NCI-H226 (cell line): ENCODE results near the gene SNRPA.
A peak's percentile ranks its signal among the peaks of the same experiment; 100 is the strongest.
"Not testable (repeated sequence)": the region's sequence is repeated elsewhere in the genome, so short reads cannot be mapped to it uniquely, and the experiment has no call there.

Source experiments
- DNase-seq: peaks from one replicate; pipeline ENCODE4 v3.0.0-alpha.2; 2015

The SNRPA gene

DNA sequence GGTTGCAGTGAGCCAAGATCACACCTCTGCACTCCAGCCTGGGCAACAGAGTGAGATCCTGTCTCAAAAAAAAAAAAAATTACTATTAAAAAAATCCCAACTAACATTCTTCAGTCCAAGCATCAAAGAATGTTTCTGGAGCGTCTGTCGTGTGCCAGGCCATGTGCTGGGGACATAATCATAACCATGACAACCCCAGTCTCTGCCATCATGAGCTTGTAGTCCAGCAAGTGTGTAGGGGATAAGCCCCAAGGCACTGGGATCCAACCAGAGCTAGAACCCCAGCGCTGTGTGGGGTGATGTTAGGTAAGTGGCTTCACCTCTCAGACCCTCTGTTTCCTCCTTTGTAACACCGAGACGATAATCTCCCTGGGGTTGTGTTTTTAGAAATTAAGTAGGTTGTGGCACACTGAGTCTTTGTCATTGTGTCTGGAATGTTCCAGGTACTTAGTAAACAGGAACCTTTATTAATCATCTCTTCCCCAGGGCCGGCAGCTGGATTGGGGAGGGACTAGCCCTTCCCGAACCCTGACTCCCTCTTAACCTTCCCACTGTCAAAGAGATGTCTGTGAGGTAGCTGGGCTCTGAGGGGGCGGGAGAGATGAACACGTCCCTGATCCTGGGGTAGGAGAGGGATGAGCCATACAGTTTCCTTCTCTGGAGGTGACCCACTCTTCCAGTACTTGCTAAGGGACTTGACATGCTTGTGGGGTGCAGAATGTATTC lies 28.9 kb upstream of the SNRPA start:
- DNase-seq = no peak

DNA sequence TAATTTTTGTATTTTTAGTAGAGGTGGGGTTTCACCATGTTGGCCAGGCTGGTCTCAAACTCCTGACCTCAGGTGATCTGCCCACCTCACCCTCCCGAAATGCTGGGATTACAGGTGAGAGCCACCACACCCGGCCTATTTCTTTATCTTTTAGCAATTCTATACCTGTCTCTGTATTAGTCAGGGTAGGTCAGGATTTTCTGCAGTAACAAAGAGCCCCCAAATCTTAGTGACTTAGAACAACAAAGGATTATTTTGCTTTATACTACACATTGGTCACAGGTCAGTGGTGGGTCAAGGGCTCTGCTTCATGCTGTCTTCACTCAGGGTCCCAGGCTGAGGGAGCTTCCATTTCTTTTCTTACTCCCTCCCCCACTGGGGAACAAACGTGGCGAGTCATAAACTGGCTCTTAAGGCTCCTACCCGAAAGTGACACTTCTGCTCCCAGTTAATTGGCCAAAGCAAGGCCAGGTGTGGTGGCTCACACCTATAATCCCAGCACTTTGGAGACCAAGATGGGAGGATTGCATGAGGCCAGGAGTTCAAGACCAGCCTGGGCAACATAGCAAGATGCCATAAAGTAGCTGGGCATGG lies 27.2 kb upstream of the SNRPA start:
- no peak for DNase-seq

DNA sequence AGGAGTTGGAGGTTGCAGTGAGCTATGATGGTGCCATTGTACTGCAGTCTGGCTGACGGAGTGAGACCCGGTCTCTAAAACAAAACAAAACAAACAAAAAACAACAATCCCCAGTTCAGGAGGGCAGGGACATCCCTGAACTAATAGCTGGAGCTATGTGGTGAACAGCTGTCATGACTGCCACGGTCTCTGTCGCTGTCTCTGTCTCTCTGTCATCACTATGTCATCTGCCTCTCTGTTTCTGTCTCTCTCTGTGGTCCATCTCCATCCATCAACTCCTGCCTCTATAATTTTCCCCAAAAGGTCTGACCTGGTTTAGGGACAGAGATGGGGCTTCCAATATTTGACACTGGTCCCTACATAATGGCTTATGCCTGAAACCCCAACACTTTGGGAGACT lies 26.7 kb upstream of the SNRPA start:
- no peak for DNase-seq

DNA sequence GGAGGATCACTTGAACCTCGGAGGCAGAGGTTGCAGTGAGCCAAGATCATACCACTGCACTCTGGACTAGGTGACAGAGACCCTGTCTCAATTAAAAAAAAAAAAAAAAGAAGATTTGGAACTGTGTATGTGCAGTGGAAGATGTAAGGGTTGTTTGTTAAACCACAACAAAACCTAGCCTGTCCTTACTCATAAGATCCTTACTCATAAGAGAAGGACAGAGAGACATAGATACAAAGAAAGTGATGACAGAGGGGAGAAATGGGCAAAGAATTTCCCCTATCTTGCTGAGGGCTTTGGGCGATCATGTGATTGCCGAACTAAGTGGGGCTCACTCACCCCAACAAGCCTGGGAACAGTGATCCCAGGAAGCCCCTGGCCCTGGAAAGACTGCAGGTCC lies 26.1 kb upstream of the SNRPA start:
- no peak for DNase-seq

DNA sequence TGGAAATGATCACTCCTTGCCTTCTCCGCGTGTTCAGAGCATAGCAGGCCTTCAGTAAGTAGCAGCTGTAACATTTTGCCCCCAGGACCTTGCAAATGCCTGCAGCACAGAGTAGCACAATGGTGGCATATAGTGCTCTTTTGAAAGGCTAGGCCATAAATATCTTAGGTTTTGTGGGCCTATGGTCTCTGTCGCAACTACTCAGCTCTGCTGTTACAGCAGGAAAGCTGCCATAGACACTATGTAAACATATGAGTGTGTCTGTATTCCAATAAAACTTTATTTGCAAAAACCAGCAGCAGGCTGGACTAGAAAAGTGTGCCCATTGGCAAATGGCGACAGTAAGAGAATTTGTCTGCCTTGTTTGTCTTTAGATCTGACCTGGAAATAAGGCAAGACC lies 24.7 kb upstream of the SNRPA start:
- DNase-seq = no peak

DNA sequence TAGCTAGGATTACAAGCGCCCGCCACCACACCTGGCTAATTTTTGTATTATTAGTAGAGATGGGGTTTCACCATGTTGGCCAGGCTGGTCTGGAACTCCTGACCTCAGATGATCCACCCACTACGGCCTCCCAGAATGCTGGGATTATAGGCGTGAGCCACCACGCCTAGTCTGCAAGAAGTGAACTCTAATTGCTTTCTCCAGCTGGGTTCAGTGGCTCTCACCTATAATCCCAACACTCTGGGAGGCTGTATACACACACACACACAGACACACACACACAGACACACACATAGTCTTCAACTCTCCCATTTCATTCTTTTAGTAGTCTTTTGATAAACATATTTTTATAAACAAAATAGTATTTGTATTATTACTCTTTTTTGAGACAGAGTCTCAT lies 20.9 kb upstream of the SNRPA start:
- DNase-seq = not testable (repeated sequence)

DNA sequence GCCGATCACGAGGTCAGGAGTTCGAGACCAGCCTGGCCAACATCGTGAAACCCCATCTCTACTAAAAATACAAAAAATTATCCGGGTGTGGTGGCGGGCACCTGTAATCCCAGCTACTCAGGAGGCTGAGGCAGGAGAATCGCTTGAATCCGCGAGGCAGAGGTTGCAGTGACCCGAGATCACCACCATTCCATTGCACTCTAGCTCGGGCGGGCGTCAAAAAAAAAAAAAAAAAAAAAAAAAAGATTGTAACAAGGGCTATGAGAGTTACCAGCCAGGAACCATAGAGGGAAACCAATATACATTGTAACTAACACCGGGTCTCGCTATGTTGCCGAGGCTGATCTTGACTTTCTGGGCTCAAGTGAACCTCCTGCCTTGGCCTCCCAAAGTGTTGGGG lies 18.7 kb upstream of the SNRPA start:
- DNase-seq = not testable (repeated sequence)

DNA sequence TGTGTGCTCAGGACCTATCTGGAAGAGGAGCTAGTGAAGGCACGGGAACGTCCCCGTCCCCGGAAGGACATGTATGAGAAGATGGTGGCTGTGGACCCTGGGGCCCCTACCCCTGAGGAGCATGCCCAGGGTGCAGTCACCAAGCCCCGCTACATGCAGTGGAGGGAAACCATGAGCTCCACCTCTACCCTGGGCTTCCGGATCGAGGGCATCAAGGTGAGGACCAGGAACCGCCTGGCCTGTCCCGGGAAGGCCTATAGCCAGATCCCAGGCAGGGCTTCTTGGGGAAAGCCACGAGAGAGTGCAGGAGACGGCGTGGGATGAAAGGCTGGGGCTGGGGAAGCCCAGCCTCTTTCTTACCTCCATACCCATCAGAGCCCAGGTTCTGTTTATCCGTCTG lies 17.9 kb upstream of the SNRPA start:
- no peak for DNase-seq

DNA sequence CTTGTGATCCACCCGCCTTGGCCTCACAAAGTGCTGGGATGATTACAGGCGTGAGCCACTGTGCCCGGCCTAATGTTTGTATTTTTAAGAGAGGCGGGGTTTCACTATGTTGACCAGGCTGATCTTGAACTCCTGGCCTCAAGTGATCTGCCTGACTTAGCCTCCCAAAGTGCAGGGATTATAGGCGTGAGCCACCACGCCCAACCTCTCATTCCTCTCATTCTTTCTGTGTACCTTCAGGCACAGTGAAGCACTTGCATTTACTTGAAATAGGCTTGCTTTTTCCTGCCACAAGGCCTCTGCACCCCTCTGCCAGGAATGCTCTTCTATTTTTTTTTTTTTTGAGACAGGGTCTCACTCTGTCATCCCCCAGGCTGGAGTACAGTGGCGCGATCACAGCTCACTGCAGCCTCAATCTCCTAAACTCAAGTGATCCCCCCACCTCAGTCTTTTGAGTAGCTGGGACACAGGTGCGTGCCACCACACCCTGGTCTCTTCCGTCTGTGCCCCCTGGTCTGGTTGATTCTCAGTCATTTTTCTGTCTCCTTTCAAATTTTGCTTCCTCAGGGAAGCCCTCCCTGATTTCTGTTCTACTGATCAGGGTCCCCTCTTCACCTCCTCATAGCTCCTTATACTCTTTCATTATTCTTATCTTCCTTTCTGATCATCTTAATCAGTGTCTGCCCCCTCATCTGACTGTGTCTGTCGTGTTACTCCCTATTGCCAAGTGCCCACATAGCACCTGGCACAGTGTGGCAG lies 15.8 kb upstream of the SNRPA start:
- DNase-seq = no peak

DNA sequence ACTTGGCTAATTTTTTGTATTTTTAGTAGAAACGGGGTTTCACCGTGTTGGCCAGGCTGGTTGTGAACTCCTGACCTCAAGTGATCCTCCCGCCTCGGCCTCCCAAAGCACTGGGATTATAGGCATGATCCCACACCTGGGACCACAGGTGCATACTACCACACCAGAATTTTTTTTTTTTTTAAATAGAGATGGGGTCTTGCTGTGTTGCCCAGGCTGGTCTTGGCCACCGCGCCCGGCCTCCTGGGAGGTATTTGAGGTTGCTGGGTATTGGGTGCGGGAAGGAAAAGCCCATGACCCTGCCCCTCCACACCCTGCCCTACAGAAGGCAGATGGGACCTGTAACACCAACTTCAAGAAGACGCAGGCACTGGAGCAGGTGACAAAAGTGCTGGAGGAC lies 14.3 kb upstream of the SNRPA start:
- no peak for DNase-seq

DNA sequence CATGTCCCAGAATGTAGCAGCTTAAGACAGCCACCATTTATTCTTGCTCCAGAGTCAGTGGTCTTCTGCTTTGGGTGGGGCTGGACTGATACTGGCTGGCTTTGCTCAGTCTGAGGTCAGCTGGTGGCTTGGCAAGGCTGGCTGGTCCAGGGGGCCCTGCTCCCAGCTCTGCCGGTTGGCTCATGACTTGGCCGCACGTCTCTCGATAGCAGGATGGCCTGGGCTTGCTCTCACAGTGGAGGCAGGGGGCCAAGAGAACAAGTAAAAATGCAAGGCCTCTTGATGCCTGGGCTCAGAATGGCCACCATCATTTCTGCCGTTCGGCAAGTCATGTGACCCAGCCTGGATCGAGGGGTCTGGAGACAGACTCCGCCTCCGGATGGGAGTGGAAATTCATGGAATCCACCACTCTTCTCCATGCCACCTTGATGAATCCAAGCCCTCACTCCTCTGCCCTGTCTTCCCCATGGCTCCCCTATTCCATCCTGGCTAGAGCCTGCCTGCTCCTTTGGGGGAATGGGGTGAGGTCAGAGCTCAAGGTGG lies 13.8 kb upstream of the SNRPA start:
- DNase-seq = no peak

DNA sequence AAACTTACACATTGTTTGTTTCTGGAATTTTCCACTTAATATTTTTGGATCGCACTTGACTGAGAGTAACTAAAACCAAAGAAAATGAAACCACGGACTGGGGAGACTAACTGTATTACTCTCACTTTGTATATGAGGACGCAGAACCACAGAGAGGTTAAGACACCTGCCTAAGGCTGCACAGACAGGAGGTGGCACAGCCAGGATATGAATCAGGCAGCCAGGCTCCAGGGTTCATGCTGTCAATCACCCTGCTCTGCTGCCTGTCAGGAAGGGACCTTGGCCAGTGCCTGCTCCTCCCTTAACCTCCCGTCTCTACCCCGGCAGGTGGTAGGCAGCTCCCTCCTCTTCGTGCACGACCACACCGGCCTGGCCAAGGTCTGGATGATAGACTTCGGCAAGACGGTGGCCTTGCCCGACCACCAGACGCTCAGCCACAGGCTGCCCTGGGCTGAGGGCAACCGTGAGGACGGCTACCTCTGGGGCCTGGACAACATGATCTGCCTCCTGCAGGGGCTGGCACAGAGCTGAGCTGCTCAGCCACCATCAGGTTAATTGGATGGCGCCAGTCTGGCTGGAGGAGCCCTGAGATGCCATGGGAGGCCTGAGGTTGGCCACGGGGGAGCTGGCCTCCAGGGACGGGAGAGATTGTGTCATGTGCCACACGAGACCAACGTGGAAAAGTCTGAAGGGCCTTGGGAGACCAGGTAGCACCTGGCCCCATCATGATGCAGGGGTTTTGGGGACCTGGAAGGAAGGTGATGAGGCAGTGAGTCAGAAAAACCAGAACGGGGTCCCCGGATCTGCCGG lies 11.8 kb upstream of the SNRPA start:
- no peak for DNase-seq

DNA sequence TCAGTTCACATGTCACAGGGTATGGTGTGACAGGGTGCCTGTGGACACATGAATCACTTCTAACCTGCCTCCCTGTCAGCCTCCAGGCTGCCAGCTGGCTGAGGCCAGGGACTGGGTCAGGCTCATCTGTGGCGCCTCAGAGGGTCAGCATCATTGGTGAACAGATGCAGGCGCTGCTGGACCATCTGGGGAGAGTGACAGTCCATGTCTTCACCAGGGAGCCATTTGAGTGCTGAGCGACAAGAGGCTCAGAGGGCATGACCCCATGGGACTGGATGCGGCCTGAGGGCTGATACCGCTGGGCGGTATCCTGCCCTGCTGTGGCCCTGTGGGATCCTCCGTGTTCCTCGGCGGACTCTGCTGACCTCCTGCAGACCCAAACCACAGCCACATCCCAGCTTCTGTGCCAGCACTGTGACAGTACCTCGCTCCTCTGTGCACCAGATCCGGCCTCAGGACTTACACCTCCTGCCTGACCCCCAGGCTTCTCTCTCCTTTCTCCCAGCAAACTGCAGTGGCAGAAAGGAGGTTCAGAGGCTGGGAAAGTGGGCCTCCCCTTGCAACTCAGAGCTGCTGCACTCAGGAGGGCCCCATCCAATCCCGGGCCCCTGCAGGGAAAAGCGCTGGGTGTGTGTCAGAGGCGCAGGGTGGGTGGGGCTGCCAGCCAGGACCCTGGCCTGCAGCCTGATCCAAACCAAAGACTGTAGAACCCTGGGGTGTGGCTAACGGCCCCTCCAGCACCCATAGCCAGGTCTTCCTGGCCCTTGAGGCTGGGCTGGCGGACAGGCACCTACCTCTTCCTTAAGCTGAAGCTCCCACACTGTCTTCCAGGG lies 10.9 kb upstream of the SNRPA start:
- no peak for DNase-seq

DNA sequence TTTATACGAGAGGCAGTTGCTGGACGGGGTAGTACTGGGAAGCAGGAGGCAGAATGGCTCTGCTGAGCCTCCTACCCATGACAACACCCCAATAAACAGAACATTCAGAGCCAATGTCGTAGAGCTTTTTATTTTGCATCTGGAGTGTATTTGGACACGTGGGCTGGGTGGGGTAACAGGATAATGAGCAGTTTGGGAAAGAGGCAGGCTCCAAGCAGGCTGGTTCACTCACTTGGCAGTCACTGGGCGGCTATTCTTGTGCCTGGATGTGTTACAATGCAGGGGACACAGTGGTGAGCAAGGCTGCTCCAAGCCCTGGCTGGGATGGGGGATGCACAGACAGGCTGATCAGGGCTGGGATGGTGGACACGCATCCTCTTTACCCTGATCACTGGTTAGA lies 10.3 kb upstream of the SNRPA start:
- no peak for DNase-seq

DNA sequence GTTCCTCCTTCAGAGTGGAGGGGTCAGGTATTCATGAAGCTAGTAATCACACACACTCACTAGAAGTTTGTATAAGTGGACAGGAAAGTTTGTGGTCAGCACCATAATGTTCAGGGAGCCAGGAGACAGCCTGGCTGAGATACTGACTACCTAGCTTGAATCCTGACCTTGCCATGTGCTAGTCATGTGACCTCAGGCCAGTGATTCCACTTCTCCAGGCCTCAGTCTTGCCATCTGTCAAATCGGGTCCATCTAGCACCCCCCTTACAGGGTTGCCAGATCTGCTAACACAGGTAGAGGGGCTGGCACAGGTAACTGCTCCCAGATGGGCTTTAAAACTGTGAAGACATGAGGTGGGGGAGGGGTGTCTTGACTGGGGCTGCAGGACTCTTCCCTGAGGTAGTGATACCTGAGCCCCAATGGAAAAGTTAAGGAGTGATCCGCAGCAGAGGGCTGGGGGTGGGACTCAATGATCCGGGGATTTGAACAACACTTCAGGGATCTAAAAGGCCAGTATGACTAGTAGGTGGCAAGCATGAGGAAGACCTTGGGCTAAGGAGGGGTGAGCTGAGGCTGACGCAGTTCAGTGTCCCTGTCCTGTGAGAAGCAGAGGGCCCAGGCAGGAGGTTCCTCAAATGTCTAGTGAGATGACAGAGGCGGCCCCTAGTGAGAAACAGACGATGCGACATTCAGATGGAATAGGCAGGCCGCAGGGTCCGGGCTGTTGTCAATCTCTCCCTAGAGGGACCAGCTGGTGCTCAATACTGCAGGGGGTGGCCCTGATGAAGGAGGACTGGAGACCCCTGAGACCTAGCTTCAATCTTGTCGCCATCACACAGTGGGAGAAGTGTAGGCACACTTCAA lies 9.2 kb upstream of the SNRPA start:
- no peak for DNase-seq

DNA sequence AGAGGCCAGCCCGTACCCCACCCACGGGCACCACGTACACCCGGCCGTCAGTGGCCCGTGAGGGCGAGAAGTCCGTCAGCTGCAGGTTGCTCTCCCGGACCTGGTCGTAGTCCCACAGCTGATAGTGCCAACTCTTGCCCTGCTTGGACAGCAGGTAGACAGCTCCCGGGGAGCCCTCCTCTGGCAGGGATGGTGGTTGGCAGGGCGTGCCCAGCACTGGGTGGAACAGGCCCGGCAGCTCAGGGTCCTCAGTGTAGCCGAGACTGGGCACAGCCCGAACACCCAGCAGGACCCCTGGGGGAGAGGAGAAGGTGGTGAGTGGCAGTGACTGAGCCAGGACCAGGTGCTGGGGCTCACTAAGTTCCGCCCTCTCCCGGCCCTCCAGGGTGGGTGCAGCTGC lies 8.5 kb upstream of the SNRPA start:
- no peak for DNase-seq

DNA sequence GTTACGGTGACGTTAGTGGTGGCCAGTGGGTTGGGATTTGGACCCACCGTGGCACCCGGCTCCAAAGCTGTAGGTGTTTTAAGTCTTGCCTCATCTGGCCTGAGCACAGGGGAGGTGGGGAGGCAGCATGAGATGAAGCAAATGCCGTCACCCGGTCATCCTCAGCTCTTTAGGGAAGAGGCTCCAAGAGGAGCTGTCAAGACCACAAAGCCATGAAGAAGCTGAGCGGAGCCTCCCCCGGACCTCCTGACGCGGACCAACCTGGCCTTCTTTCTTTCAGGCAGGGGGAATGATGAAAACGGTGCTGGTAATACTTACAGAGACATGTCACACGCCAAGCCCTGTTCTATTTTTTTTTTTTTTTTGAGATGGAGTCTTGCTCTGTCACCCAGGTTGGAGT lies 8.1 kb upstream of the SNRPA start:
- no peak for DNase-seq

DNA sequence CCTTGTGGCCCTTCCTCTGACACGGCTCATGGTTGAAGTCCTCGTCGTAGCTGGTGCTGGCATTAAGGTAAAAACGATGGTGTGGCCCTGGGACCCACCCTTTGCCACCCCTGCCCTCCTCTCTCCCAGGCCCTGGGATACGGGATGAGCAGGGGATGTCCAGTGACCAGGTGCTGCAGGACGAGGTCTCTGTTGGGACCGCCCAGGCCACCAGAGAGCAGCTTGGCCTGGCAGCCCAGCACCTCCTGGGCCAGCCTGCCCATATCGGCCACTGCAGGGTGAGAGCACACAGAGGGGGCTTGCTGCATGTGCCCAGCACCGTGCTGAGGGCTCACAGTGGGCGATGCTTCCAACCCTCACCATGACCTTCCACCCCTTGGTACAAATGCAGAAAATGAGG lies 7.1 kb upstream of the SNRPA start:
- DNase-seq = no peak

DNA sequence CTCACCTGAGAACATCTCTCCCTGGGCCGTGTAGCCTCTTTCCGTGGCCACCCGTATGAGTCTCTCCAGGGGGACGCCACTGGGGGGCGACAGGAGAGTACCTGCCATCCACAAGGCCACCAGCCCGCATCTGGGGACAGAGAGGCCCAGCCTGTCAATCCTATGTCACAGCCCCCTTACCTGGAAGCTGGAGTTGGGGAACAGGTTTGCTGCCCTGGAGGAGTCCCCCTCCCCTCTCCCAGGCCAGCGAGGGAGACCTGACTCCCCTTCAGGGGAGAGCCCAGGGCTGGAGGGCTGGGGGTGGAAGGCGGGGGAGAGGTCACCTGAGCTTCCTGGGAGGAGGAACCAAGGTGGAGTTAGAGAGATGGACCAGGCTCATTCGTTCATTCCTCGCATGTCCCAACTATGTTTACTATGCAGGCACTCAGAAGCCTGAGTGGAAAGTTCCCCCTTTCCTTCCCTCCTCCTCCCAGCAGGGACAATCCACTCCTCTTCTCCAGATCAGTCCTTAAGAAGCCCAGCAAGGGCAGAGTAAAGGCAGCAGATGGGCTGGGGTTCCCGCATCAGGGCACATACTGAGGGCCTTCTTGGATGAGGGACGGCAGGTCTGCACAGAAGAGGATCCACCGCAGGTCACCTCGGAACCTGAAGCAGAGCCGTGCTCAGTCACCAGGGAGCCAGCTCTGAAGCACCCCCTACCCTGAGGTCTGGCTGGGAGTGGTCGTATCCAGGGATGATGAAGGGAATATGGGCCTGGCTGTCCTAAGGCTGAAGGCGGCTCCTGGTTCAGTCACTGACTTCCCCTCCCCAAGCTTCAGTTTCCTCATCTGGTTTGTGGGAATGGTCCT lies 6.2 kb upstream of the SNRPA start:
- no peak for DNase-seq

DNA sequence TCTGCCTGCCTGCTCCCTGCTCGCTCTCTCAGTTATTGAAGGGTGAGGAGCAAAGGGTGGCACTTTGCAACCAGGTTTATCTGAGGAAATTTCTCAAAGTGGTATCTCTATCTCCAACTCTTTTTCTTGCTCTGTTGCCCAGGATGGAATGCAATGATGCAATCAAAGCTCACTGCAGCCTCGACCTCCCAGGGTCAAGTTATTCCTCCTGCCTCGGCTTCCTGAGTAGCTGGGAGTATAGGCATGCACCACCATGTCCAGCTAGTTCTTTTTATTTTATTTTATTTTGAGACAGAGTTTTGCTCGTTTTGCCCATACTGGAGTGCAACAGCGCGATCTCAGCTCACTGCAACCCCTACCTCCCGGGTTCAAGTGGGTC lies 5.6 kb upstream of the SNRPA start:
- DNase-seq = peak; percentile 69
